ENCODE measurements around the gene CLDN5.

- TF ChIP-seq CTCF (IDR thresholded peaks at IDR 0.05) = no peak
- TF ChIP-seq EP300 (IDR thresholded peaks at IDR 0.05) = no peak
- no peak for TF ChIP-seq POLR2A (IDR thresholded peaks at IDR 0.05)
These were observed 3.7 kb upstream of the CLDN5 start for GRCh38 chr22:19527861-19528417.
